H1 (cell line): ENCODE data around the gene VPS13A. TPM values are rescaled to one million over a fixed set of nuclear protein-coding genes. Genes with fewer than 3 reads are reported as not detected.

Source experiments
- CHD1 ChIP-seq: IDR thresholded peaks from 2 replicates; pipeline ENCODE4 v1.6.1; 2012; ENCODE audit warnings: low read depth, low read length, improper control_type of control experiment
- CTCF ChIP-seq, 3 experiments: IDR thresholded peaks; 1 replicate in 2 of 3; 2 replicates in 1 of 3; pipeline versions ENCODE4 v1.5.1 to v1.6.1; 2011; ENCODE audit warnings: low read length in 3 of 3, mild to moderate bottlenecking in 3 of 3, inconsistent platforms in 2 of 3, low read depth in 1 of 3, moderate library complexity in 1 of 3; ENCODE audit not compliant: insufficient read depth in 1 of 3; ENCODE audit errors: control extremely low read depth in 1 of 3
- polyA plus RNA-seq, 7 experiments: library from polyadenylated mRNA; depleted of rRNA in 3 of 7; stranded (reverse) in 5 of 7; unstranded in 2 of 7; fragments of >200 nt in 5 of 7; fragments of 200-250 nt in 2 of 7; gene quantifications; 1 replicate in 5 of 7; 2 replicates in 1 of 7; 4 replicates in 1 of 7; pipeline versions ENCODE4 v1.2.1 to v1.2.3, GENCODE V29; 2011 to 2013; ENCODE audit warnings: missing spikeins in 2 of 7, mixed read lengths in 2 of 7
- total RNA-seq: library from RNA; stranded (reverse); fragmentation: NEBNext Ultra II Directional; extraction: Animal tissue kit (Norgen Biotek cat#: 25700); gene quantifications from 2 replicates; pipeline ENCODE4 v1.2.1, GENCODE V29; 2021

Gene VPS13A
- total and polyA plus RNA-seq, 2 of the 8 experiments (the other 6 are each of a cell fraction or from before 2014, with no cell fraction given) = 6.0 to 36.5 TPM

- no peak for TF ChIP-seq CHD1
- TF ChIP-seq CTCF (IDR thresholded peaks at IDR 0.05; ENCODE audit: control extremely low read depth in 1 of 3, insufficient read depth in 1 of 3, low read depth in 1 of 3, low read length in 3 of 3) = no peak
Observed at GRCh38 chr9:77374266-77374665, 196.9 kb downstream of the VPS13A start (continued).
